ENCODE data around the gene PLSCR3. TPM values are rescaled to one million over a fixed set of nuclear protein-coding genes. Genes with fewer than 3 reads are reported as not detected.

PLSCR3 gene
- total RNA-seq, 1 experiment from 2014 or later = 43.8 TPM

GRCh38 chr17:7436556-7437368 is 42.4 kb upstream of the PLSCR3 start:
- DNase-seq (ENCODE audit: low read depth, low spot score) (peak; percentile 79), ATAC-seq (peak; percentile 71)
- H3K4me1 ChIP-seq (ENCODE audit: control insufficient read depth in 1 of 2, insufficient read depth in 2 of 2, low read length in 2 of 2) = peaks cover 13 to 32% of the 10 kb centered on the region in 2 experiments
- no peaks in the 10 kb centered on the region for H3K9me2 ChIP-seq (ENCODE audit: insufficient read depth)
- CTCF ChIA-PET = interaction anchor here (0.8 to 3.4 kb wide), 15 partner anchors 8 to 251 kb away, joined by 3 to 28 read pairs (median 4); partner anchors contain the start of genes CHRNB1, PLSCR3, SENP3 and TMEM256
- TF ChIP-seq POLR2AphosphoS5 (IDR thresholded peaks at IDR 0.05; ENCODE audit: low read depth, low read length) = peak; percentile 63
- peak; percentile 28; the same call in 1 of the 2 replicates for TF ChIP-seq ZFX (IDR thresholded peaks at IDR 0.05)
- TF ChIP-seq SIN3A (IDR thresholded peaks at IDR 0.05; ENCODE audit: low read depth) = peak; percentile 48; the same call in 1 of the 2 replicates
- TF ChIP-seq, protein P1, sequence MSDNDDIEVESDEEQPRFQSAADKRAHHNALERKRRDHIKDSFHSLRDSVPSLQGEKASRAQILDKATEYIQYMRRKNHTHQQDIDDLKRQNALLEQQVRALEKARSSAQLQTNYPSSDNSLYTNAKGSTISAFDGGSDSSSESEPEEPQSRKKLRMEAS (IDR thresholded peaks at IDR 0.05) = peak; percentile 94
- TF ChIP-seq POLR2A (IDR thresholded peaks at IDR 0.05; ENCODE audit: borderline replicate concordance, extremely low read depth, insufficient read depth, insufficient read length) = no peak
- peak; percentile 88 for TF ChIP-seq RAD21 (IDR thresholded peaks at IDR 0.05; ENCODE audit: low read depth)
- TF ChIP-seq EZH2 (IDR thresholded peaks at IDR 0.05) = no peak
- peak; percentile 72 for TF ChIP-seq YY1 (IDR thresholded peaks at IDR 0.05; ENCODE audit: extremely low read depth, insufficient replicate concordance, low read depth, low read length)
- TF ChIP-seq CTCF (IDR thresholded peaks at IDR 0.05 in 2 of 3, conservative IDR thresholded peaks at IDR 0.05 in 1 of 3; ENCODE audit: borderline replicate concordance in 1 of 3, insufficient read depth in 1 of 3, low read depth in 2 of 3, low read length in 2 of 3) = peak; percentile 63 to 99 (median 82)
- TF ChIP-seq TCF7L2 (IDR thresholded peaks at IDR 0.05; ENCODE audit: borderline replicate concordance, extremely low read depth, insufficient read depth, insufficient read length) = peak; percentile 51
- peak overlapping the region; percentile 99 for H3K4me2 ChIP-seq (ENCODE audit: low read length)
- H4K20me1 ChIP-seq (ENCODE audit: insufficient read depth) = no peaks in the 10 kb centered on the region
- H3K27ac ChIP-seq (ENCODE audit: low read depth, low read length) = peak overlapping the region; percentile 95
- no peaks in the 10 kb centered on the region; a peak in 1 of 4 replicates for H3K9me3 ChIP-seq (ENCODE audit: control insufficient read depth in 1 of 2, insufficient read depth in 1 of 2, low read depth in 1 of 2, low read length in 2 of 2)
- POLR2A ChIA-PET = interaction anchor here (0.7 to 2.9 kb wide), 11 partner anchors 8 to 250 kb away, joined by 3 to 33 read pairs (median 4); partner anchors contain the start of genes CHRNB1, POLR2A, SLC2A4 and SPEM2
- peak overlapping the region; percentile 77 for H3K9ac ChIP-seq (ENCODE audit: low read length)
- intact Hi-C loops (cut with micrococcal nuclease) = loop anchor here (1.0 to 10.0 kb wide), 6 partner anchors 42 to 250 kb away; partner anchors contain the start of genes CLDN7, PLSCR3, POLR2A and SENP3
- H3K36me3 ChIP-seq (ENCODE audit: control insufficient read depth in 1 of 2, insufficient read depth in 2 of 2, low read length in 2 of 2) = no peaks in the 10 kb centered on the region
- H3K27me3 ChIP-seq (ENCODE audit: insufficient read depth, low read length) = no peaks in the 10 kb centered on the region
- no peak overlapping the region for H2AFZ ChIP-seq (ENCODE audit: low read depth, low read length, poor library complexity, severe bottlenecking)
- H3K4me3 ChIP-seq (replicated peaks in 1 of 2; ENCODE audit: low read depth in 1 of 2, low read length in 2 of 2) = peak overlapping the region; percentile 69 to 85
- BruUV-seq (replicated peaks) = no TSS peak
- no peaks in the 10 kb centered on the region for H3K79me2 ChIP-seq (ENCODE audit: insufficient read depth, low read length)
- RAD21 ChIA-PET (ENCODE audit: low non-redundant PET in 1 of 2, low total read pairs in 2 of 2, uncharacterized antibody in 2 of 2, unreplicated experiment in 2 of 2) = interaction anchor here in 1 of 2 experiments (1.0 to 2.4 kb wide), 2 partner anchors 81 to 156 kb away, joined by 3 to 6 read pairs; partner anchors contain the start of gene SLC2A4
